ENCODE results near the gene ALKBH3. TPM values are rescaled to one million over a fixed set of nuclear protein-coding genes. Genes with fewer than 3 reads are reported as not detected.

The ALKBH3 gene
- total RNA-seq, 1 experiment from 2014 or later: not detected

GRCh38 chr11:43908191-43908590, 27.6 kb downstream of the ALKBH3 start:
- H2AFZ ChIP-seq (ENCODE audit: low read length): no peak overlapping the region
- no peaks in the 10 kb centered on the region for H3K9me3 ChIP-seq (ENCODE audit: low read length)
- no peaks in the 10 kb centered on the region for H3K36me3 ChIP-seq (ENCODE audit: insufficient read depth, low read length)
- DNase-seq: no peak
- peaks cover 22% of the 10 kb centered on the region for H3K4me1 ChIP-seq (ENCODE audit: low read length)
- H3K4me2 ChIP-seq (ENCODE audit: low read depth, low read length, poor library complexity, severe bottlenecking): peak overlapping the region; percentile 20
- H3K79me2 ChIP-seq (ENCODE audit: low read length): no peaks in the 10 kb centered on the region
- H3K9ac ChIP-seq (ENCODE audit: low read length): no peak overlapping the region
- no peaks in the 10 kb centered on the region for H4K20me1 ChIP-seq (ENCODE audit: insufficient read depth, low read depth, low read length)
- H3K4me3 ChIP-seq (ENCODE audit: low read length): no peak overlapping the region
- no peaks in the 10 kb centered on the region for H3K9me2 ChIP-seq (replicated peaks; ENCODE audit: insufficient read depth, low read length)
- H3K27me3 ChIP-seq (ENCODE audit: low read length): no peaks in the 10 kb centered on the region
- no peak overlapping the region for H3K27ac ChIP-seq (ENCODE audit: low read length)

- H3K4me1 ChIP-seq (ENCODE audit: low read length): peaks cover 22% of the 10 kb centered on the region
- H2AFZ ChIP-seq (ENCODE audit: low read length): no peak overlapping the region
- no peak overlapping the region for H3K4me2 ChIP-seq (ENCODE audit: low read depth, low read length, poor library complexity, severe bottlenecking)
- no peaks in the 10 kb centered on the region for H4K20me1 ChIP-seq (ENCODE audit: insufficient read depth, low read depth, low read length)
- no peak overlapping the region for H3K4me3 ChIP-seq (ENCODE audit: low read length)
- H3K36me3 ChIP-seq (ENCODE audit: insufficient read depth, low read length): no peaks in the 10 kb centered on the region
- DNase-seq: no peak
- H3K27me3 ChIP-seq (ENCODE audit: low read length): no peaks in the 10 kb centered on the region
- H3K79me2 ChIP-seq (ENCODE audit: low read length): no peaks in the 10 kb centered on the region
- no peak overlapping the region for H3K27ac ChIP-seq (ENCODE audit: low read length)
- H3K9ac ChIP-seq (ENCODE audit: low read length): no peak overlapping the region
- no peaks in the 10 kb centered on the region for H3K9me2 ChIP-seq (replicated peaks; ENCODE audit: insufficient read depth, low read length)
- H3K9me3 ChIP-seq (ENCODE audit: low read length): no peaks in the 10 kb centered on the region
Observed at GRCh38 chr11:43908683-43909082, 28.1 kb downstream of the ALKBH3 start.

DNA sequence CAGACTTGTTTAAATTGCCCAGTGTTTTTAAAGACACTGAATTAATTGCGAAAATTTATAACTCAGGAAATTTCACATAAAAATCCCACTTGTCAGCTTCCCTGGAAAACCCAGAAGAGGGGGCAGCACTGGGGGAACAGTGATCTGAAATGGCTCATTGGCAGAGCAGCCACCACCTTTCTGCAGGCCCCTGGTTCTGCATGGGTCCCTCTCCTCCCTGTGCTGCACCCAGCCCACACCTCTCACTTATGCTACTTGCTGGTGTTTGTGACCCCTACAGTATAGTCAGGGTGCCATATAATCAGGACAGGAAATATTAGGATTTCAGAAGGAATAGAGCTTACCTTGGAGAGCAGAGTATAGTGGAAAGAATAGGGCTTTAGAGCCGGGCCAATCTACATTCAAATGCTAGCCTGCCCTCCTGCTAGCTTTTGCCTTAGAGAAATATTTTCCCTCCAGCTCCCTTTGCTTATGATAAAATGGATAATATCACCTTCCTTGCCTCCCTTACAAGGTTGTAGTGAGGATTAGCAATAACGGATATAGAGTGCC, 33.3 kb downstream of the ALKBH3 start:
- Histone ChIP-seq H3K9me3 (ENCODE audit: low read length) (no peaks in the 10 kb centered on the region), H3K27me3 (ENCODE audit: low read length) (no peaks in the 10 kb centered on the region), H3K36me3 (ENCODE audit: insufficient read depth, low read length) (no peaks in the 10 kb centered on the region), H3K27ac (ENCODE audit: low read length) (no peak overlapping the region), H3K9me2 (replicated peaks; ENCODE audit: insufficient read depth, low read length) (no peaks in the 10 kb centered on the region), H4K20me1 (ENCODE audit: insufficient read depth, low read depth, low read length) (no peaks in the 10 kb centered on the region), H3K9ac (ENCODE audit: low read length) (no peak overlapping the region), H3K4me2 (ENCODE audit: low read depth, low read length, poor library complexity, severe bottlenecking) (no peak overlapping the region), H3K79me2 (ENCODE audit: low read length) (no peaks in the 10 kb centered on the region), H3K4me1 (ENCODE audit: low read length) (no peaks in the 10 kb centered on the region), H3K4me3 (ENCODE audit: low read length) (no peak overlapping the region), H2AFZ (ENCODE audit: low read length) (no peak overlapping the region)
- no peak for DNase-seq

GRCh38 chr11:43914466-43914865, 33.8 kb downstream of the ALKBH3 start:
- Histone ChIP-seq H3K79me2 (ENCODE audit: low read length) (no peaks in the 10 kb centered on the region), H3K4me2 (ENCODE audit: low read depth, low read length, poor library complexity, severe bottlenecking) (no peak overlapping the region), H2AFZ (ENCODE audit: low read length) (no peak overlapping the region), H4K20me1 (ENCODE audit: insufficient read depth, low read depth, low read length) (no peaks in the 10 kb centered on the region), H3K9ac (ENCODE audit: low read length) (no peak overlapping the region), H3K4me1 (ENCODE audit: low read length) (no peaks in the 10 kb centered on the region), H3K36me3 (ENCODE audit: insufficient read depth, low read length) (no peaks in the 10 kb centered on the region), H3K9me3 (ENCODE audit: low read length) (no peaks in the 10 kb centered on the region), H3K9me2 (replicated peaks; ENCODE audit: insufficient read depth, low read length) (no peaks in the 10 kb centered on the region), H3K27me3 (ENCODE audit: low read length) (no peaks in the 10 kb centered on the region), H3K27ac (ENCODE audit: low read length) (no peak overlapping the region), H3K4me3 (ENCODE audit: low read length) (no peak overlapping the region)
- no peak for DNase-seq

GRCh38 chr11:43916621-43917020, 36.0 kb downstream of the ALKBH3 start:
- H2AFZ ChIP-seq (ENCODE audit: low read length): no peak overlapping the region
- no peak overlapping the region for H3K27ac ChIP-seq (ENCODE audit: low read length)
- no peaks in the 10 kb centered on the region for H3K9me2 ChIP-seq (replicated peaks; ENCODE audit: insufficient read depth, low read length)
- no peak overlapping the region for H3K9ac ChIP-seq (ENCODE audit: low read length)
- H3K4me1 ChIP-seq (ENCODE audit: low read length): no peaks in the 10 kb centered on the region
- no peak overlapping the region for H3K4me3 ChIP-seq (ENCODE audit: low read length)
- no peaks in the 10 kb centered on the region for H3K27me3 ChIP-seq (ENCODE audit: low read length)
- H3K9me3 ChIP-seq (ENCODE audit: low read length): no peaks in the 10 kb centered on the region
- no peak overlapping the region for H3K4me2 ChIP-seq (ENCODE audit: low read depth, low read length, poor library complexity, severe bottlenecking)
- no peaks in the 10 kb centered on the region for H4K20me1 ChIP-seq (ENCODE audit: insufficient read depth, low read depth, low read length)
- H3K79me2 ChIP-seq (ENCODE audit: low read length): no peaks in the 10 kb centered on the region
- DNase-seq: no peak
- H3K36me3 ChIP-seq (ENCODE audit: insufficient read depth, low read length): no peaks in the 10 kb centered on the region

DNA sequence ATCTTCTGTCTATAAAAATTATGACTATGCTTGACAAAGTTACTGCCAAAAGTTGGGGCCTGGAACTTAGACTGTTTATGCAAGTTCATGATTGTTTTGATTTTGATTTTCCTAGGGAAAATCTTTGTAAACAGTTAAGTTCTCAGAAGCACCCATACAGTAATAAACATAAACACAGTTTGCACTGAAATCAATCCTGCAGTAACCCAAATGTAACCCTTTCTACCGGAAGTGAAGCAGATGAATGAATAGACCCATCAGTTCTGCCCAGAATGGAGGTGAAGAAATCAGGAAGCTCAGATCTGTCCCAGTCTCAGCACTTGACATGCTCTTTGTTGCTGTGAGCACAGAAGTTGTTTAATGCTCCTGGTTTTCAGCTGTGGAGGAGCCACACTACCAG, 37.2 kb downstream of the ALKBH3 start:
- Histone ChIP-seq H3K27me3 (ENCODE audit: low read length) (no peaks in the 10 kb centered on the region), H3K4me2 (ENCODE audit: low read depth, low read length, poor library complexity, severe bottlenecking) (no peak overlapping the region), H3K9me2 (replicated peaks; ENCODE audit: insufficient read depth, low read length) (no peaks in the 10 kb centered on the region), H3K9ac (ENCODE audit: low read length) (no peak overlapping the region), H3K9me3 (ENCODE audit: low read length) (no peaks in the 10 kb centered on the region), H3K79me2 (ENCODE audit: low read length) (no peaks in the 10 kb centered on the region), H4K20me1 (ENCODE audit: insufficient read depth, low read depth, low read length) (no peaks in the 10 kb centered on the region), H3K27ac (ENCODE audit: low read length) (no peak overlapping the region), H2AFZ (ENCODE audit: low read length) (no peak overlapping the region), H3K4me1 (ENCODE audit: low read length) (no peaks in the 10 kb centered on the region), H3K4me3 (ENCODE audit: low read length) (no peak overlapping the region), H3K36me3 (ENCODE audit: insufficient read depth, low read length) (no peaks in the 10 kb centered on the region)
- no peak for DNase-seq

GRCh38 chr11:43918662-43919061, 38.0 kb downstream of the ALKBH3 start:
- H4K20me1 ChIP-seq (ENCODE audit: insufficient read depth, low read depth, low read length): no peaks in the 10 kb centered on the region
- no peaks in the 10 kb centered on the region for H3K79me2 ChIP-seq (ENCODE audit: low read length)
- H3K27me3 ChIP-seq (ENCODE audit: low read length): no peaks in the 10 kb centered on the region
- no peaks in the 10 kb centered on the region for H3K9me2 ChIP-seq (replicated peaks; ENCODE audit: insufficient read depth, low read length)
- H3K4me2 ChIP-seq (ENCODE audit: low read depth, low read length, poor library complexity, severe bottlenecking): no peak overlapping the region
- no peak overlapping the region for H3K9ac ChIP-seq (ENCODE audit: low read length)
- no peak overlapping the region for H2AFZ ChIP-seq (ENCODE audit: low read length)
- no peaks in the 10 kb centered on the region for H3K4me1 ChIP-seq (ENCODE audit: low read length)
- no peak overlapping the region for H3K27ac ChIP-seq (ENCODE audit: low read length)
- no peak overlapping the region for H3K4me3 ChIP-seq (ENCODE audit: low read length)
- DNase-seq: no peak
- H3K36me3 ChIP-seq (ENCODE audit: insufficient read depth, low read length): no peaks in the 10 kb centered on the region
- H3K9me3 ChIP-seq (ENCODE audit: low read length): no peaks in the 10 kb centered on the region

- no peak overlapping the region for H3K9ac ChIP-seq (ENCODE audit: low read length)
- no peaks in the 10 kb centered on the region for H3K27me3 ChIP-seq (ENCODE audit: low read length)
- H3K9me2 ChIP-seq (replicated peaks; ENCODE audit: insufficient read depth, low read length): no peaks in the 10 kb centered on the region
- H3K4me1 ChIP-seq (ENCODE audit: low read length): no peaks in the 10 kb centered on the region
- H3K4me2 ChIP-seq (ENCODE audit: low read depth, low read length, poor library complexity, severe bottlenecking): no peak overlapping the region
- H4K20me1 ChIP-seq (ENCODE audit: insufficient read depth, low read depth, low read length): no peaks in the 10 kb centered on the region
- no peaks in the 10 kb centered on the region for H3K9me3 ChIP-seq (ENCODE audit: low read length)
- H3K79me2 ChIP-seq (ENCODE audit: low read length): no peaks in the 10 kb centered on the region
- DNase-seq: no peak
- no peak overlapping the region for H3K4me3 ChIP-seq (ENCODE audit: low read length)
- H3K36me3 ChIP-seq (ENCODE audit: insufficient read depth, low read length): no peaks in the 10 kb centered on the region
- no peak overlapping the region for H2AFZ ChIP-seq (ENCODE audit: low read length)
- H3K27ac ChIP-seq (ENCODE audit: low read length): no peak overlapping the region
Observed at GRCh38 chr11:43919852-43920597, 39.4 kb downstream of the ALKBH3 start.
